ENCODE data around the gene SLC25A41.
A peak's percentile ranks its signal among the peaks of the same experiment; 100 is the strongest.
"Not testable (repeated sequence)": the region's sequence is repeated elsewhere in the genome, so short reads cannot be mapped to it uniquely, and the experiment has no call there.

SLC25A41 gene

GRCh38 chr19:6459262-6460098 lies 25.9 kb upstream of the SLC25A41 start, which contains the start of gene SLC25A23:
TSS of gene SLC25A23 (minus strand) at chr19:6459792. CDS start at chr19:6459628, 164 bp downstream.
- peak; percentile 35 for DNase-seq

- no peak for DNase-seq
Measured at GRCh38 chr19:6458695-6459261, 25.2 kb upstream of the SLC25A41 start.

- no peak for DNase-seq
Measured at GRCh38 chr19:6457958-6458694, 24.6 kb upstream of the SLC25A41 start.

- DNase-seq, result no peak
Measured at GRCh38 chr19:6455924-6456323, 22.4 kb upstream of the SLC25A41 start.

GRCh38 chr19:6453951-6454565 lies 20.5 kb upstream of the SLC25A41 start:
- DNase-seq, result no peak

- no peak for DNase-seq
Measured at GRCh38 chr19:6452899-6453298, 19.3 kb upstream of the SLC25A41 start.

GRCh38 chr19:6452223-6452614 lies 18.7 kb upstream of the SLC25A41 start:
- no peak for DNase-seq

GRCh38 chr19:6451583-6452222 lies 18.1 kb upstream of the SLC25A41 start:
- no peak for DNase-seq

- peak; percentile 5 for DNase-seq
Measured at GRCh38 chr19:6450166-6450565, 16.6 kb upstream of the SLC25A41 start.

GRCh38 chr19:6448045-6448444 lies 14.5 kb upstream of the SLC25A41 start:
- no peak for DNase-seq

- DNase-seq, result no peak
Measured at GRCh38 chr19:6446452-6446851, 12.9 kb upstream of the SLC25A41 start.

- no peak for DNase-seq
Measured at GRCh38 chr19:6443986-6444385, 10.4 kb upstream of the SLC25A41 start.

GRCh38 chr19:6442087-6442688 lies 8.6 kb upstream of the SLC25A41 start:
- no peak for DNase-seq

- no peak for DNase-seq
Measured at GRCh38 chr19:6440905-6441304, 7.3 kb upstream of the SLC25A41 start.

GRCh38 chr19:6439743-6440142 lies 6.2 kb upstream of the SLC25A41 start:
- no peak for DNase-seq

- no peak for DNase-seq
Measured at GRCh38 chr19:6433165-6433564, 398 bp downstream of the SLC25A41 start.

GRCh38 chr19:6431891-6432290 lies 1.7 kb downstream of the SLC25A41 start:
- no peak for DNase-seq

GRCh38 chr19:6429419-6430221 lies 3.9 kb downstream of the SLC25A41 start:
- DNase-seq, result no peak

GRCh38 chr19:6428692-6429418 lies 4.7 kb downstream of the SLC25A41 start:
- not testable (repeated sequence) for DNase-seq

- DNase-seq, result no peak
Measured at GRCh38 chr19:6427131-6427530, 6.4 kb downstream of the SLC25A41 start.
